Osteocyte (in vitro differentiated cells): Measurements from ENCODE around the gene OPA3. TPM values are rescaled to one million over a fixed set of nuclear protein-coding genes. Genes with fewer than 3 reads are reported as not detected.

Experiments
- DNase-seq: peaks from one replicate; pipeline ENCODE4 v3.0.0; 2021; ENCODE audit warnings: mixed read lengths; ENCODE audit not compliant: unreplicated experiment; ENCODE audit errors: extremely low spot score
- H3K27ac Mint-ChIP-seq: one replicate; pipeline ENCODE4 v1.8.0; 2021; ENCODE audit warnings: mild to moderate bottlenecking, mixed read lengths; ENCODE audit not compliant: unreplicated experiment
- H3K27me3 Mint-ChIP-seq: one replicate; pipeline ENCODE4 v1.8.0; 2021; ENCODE audit warnings: mixed read lengths; ENCODE audit not compliant: unreplicated experiment
- H3K36me3 Mint-ChIP-seq: one replicate; pipeline ENCODE4 v1.8.0; 2021; ENCODE audit warnings: mixed read lengths; ENCODE audit not compliant: unreplicated experiment
- H3K4me1 Mint-ChIP-seq: one replicate; pipeline ENCODE4 v1.8.0; 2021; ENCODE audit warnings: mixed read lengths; ENCODE audit not compliant: unreplicated experiment
- H3K4me3 Mint-ChIP-seq: one replicate; pipeline ENCODE4 v1.8.0; 2021; ENCODE audit warnings: mild to moderate bottlenecking, moderate library complexity, mixed read lengths; ENCODE audit not compliant: unreplicated experiment
- H3K9me3 Mint-ChIP-seq: one replicate; pipeline ENCODE4 v1.8.0; 2021; ENCODE audit warnings: mixed read lengths; ENCODE audit not compliant: unreplicated experiment
- total RNA-seq: library from RNA; stranded (reverse); gene quantifications from 2 replicates; pipeline ENCODE4 v1.2.1, GENCODE V29; 2021
- TF ChIP-seq, protein P1 (sequence below): fragments of 200-600 bp; sonication (generic); IDR thresholded peaks from 2 replicates; pipeline ENCODE4 v1.5.0; 2021; ENCODE audit warnings: antibody characterized with exemption, mild to moderate bottlenecking, moderate library complexity

The OPA3 gene
- total RNA-seq, 1 donor from 2014 or later = 16.8 TPM

DNA sequence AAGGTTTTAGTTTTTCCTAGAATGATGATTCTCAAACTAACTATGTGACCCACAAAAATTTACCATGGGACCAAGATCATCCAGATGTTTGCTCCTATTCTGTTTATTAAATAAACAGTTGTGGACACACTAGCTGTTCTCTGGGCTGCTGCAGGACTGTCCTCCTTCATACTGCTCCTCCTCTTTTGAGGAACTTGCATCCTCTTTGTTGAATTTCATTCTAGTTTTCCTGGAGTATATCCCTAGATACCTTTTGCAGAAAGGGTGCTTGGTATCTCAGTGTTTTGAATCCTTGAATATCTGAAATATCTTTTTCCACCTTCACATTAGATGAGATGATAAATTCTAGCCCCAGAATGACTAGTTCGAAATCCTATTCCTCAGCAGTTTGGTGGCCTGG, 53.3 kb downstream of the OPA3 start:
- Mint-ChIP-seq H3K27me3 (no peaks in the 10 kb centered on the region), H3K27ac (no peak overlapping the region), H3K4me1 (no peaks in the 10 kb centered on the region), H3K4me3 (no peak overlapping the region), H3K36me3 (peaks cover 21% of the 10 kb centered on the region), H3K9me3 (no peaks in the 10 kb centered on the region)
- TF ChIP-seq, protein P1, sequence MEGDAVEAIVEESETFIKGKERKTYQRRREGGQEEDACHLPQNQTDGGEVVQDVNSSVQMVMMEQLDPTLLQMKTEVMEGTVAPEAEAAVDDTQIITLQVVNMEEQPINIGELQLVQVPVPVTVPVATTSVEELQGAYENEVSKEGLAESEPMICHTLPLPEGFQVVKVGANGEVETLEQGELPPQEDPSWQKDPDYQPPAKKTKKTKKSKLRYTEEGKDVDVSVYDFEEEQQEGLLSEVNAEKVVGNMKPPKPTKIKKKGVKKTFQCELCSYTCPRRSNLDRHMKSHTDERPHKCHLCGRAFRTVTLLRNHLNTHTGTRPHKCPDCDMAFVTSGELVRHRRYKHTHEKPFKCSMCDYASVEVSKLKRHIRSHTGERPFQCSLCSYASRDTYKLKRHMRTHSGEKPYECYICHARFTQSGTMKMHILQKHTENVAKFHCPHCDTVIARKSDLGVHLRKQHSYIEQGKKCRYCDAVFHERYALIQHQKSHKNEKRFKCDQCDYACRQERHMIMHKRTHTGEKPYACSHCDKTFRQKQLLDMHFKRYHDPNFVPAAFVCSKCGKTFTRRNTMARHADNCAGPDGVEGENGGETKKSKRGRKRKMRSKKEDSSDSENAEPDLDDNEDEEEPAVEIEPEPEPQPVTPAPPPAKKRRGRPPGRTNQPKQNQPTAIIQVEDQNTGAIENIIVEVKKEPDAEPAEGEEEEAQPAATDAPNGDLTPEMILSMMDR = no peak
- DNase-seq = no peak

DNA sequence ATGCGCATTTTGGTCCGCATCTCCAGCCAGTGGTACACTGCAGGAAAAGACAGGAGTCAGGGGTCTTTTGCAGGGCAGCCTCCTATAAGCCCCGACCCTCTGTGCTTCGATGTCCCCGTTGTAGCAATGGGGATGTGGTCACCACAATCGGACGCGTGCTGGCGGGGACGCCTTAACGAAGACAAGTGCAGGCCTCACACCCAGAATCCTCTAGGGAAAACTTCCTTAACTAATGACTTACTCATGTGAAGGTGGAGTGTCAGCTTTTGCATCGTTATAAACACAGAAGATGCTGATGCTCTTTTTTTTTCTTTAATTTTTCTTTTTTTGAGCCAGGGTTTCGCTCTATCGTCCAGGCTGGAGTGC, 55.2 kb downstream of the OPA3 start:
- H3K36me3 Mint-ChIP-seq = peaks cover 27% of the 10 kb centered on the region
- no peak overlapping the region for H3K27ac Mint-ChIP-seq
- TF ChIP-seq, protein P1 = no peak
- H3K9me3 Mint-ChIP-seq = no peaks in the 10 kb centered on the region
- H3K4me3 Mint-ChIP-seq = no peak overlapping the region
- H3K4me1 Mint-ChIP-seq = no peaks in the 10 kb centered on the region
- DNase-seq = no peak
- no peaks in the 10 kb centered on the region for H3K27me3 Mint-ChIP-seq

DNA sequence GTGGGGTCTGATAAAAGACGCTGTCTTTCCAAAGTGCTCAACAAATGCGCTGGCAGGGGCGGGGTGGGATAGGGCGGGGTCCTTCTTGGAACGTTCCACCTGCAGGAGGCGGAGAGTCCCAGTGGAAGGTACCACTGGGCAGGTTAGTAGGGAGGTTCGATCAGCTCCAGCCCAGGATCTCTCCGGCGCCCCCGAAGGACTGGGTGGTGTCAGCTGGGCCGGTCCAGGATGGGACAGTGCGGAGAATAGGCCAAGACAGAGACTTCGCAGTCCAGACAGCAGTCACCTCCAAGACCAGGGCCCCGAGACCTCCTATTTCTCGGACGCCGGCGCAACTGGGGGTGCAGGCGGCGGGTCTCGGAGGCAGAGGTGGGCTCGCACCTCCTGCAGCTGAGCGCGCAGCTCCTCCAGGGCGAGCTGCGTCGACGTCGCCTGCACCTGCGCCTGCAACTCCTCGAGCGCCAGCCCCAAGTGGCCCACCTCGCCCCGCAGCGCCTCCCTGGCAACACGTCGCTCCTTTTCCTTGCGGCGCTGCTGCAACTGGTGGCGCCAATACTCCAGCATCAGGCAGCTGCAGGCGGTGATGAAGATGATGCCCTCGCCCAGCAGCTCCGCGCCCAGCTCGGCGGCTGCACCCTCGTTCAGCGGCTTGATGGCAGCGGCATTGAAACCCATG, 55.7 kb downstream of the OPA3 start:
- Mint-ChIP-seq H3K27ac (no peak overlapping the region), H3K4me1 (peaks cover under 1% of the 10 kb centered on the region), H3K36me3 (peaks cover 28% of the 10 kb centered on the region), H3K27me3 (no peaks in the 10 kb centered on the region), H3K4me3 (no peak overlapping the region), H3K9me3 (no peaks in the 10 kb centered on the region)
- TF ChIP-seq, protein P1 = no peak
- no peak for DNase-seq

DNA sequence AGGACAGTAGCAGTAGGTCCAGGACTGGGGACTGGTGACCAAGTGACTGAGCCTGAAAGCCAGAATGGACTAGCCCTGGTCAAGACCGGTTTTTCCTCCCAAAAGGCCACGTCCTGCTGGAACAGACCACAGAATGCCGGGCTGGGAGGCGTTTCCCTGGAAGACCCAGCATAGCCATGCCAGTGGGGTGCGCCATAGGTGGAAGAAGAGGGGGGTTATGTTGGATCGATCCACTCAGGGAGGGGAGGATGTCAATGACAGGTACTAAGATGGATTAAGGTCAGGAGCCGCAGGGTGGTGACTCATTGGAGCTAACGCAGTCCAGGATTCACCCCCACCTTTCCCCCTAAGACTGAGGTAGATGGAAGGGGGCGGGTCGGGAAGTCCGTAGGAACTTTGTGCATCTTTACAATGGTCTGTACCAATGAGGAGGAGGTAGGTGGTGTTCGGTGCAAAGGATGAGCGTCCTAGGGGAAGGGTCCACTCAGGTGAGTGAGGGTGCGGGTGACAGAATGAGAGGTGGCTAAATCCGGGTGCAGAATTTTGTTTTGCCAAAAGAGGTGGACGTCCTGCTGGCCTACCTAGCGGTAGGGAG, 56.4 kb downstream of the OPA3 start:
- DNase-seq = no peak
- no peak overlapping the region for H3K4me3 Mint-ChIP-seq
- peaks cover 6% of the 10 kb centered on the region for H3K4me1 Mint-ChIP-seq
- TF ChIP-seq, protein P1 = no peak
- H3K36me3 Mint-ChIP-seq = peaks cover 34% of the 10 kb centered on the region
- no peaks in the 10 kb centered on the region for H3K9me3 Mint-ChIP-seq
- H3K27me3 Mint-ChIP-seq = no peaks in the 10 kb centered on the region
- H3K27ac Mint-ChIP-seq = no peak overlapping the region

DNA sequence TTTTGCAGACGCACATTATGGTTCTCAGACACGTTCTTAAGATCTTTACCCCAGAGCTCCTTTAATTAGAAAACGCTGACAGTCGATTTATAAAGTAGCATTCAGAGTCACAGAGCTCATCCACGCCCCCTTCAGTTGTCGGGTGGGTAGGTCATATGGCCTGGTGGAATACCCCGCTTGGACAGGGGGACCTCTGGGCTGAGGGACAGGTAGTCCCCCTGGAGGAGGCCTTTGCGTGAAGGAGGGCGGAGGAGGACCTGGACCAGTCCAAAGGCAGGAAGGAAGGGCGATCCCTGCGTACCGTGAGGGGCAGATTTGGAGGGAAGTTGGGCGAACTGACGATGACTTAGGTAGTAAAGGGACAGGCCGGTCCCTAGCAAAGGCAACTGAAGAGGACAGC, 56.9 kb downstream of the OPA3 start:
- H3K36me3 Mint-ChIP-seq = peaks cover 34% of the 10 kb centered on the region
- H3K27ac Mint-ChIP-seq = no peak overlapping the region
- TF ChIP-seq, protein P1 = no peak
- no peak overlapping the region for H3K4me3 Mint-ChIP-seq
- H3K27me3 Mint-ChIP-seq = no peaks in the 10 kb centered on the region
- peaks cover 6% of the 10 kb centered on the region for H3K4me1 Mint-ChIP-seq
- no peak for DNase-seq
- H3K9me3 Mint-ChIP-seq = no peaks in the 10 kb centered on the region
